Neural cell (in vitro differentiated cells): ENCODE results near the gene PER1. TPM values are rescaled to one million over a fixed set of nuclear protein-coding genes. Genes with fewer than 3 reads are reported as not detected.

ENCODE experiments used
- H2AFZ ChIP-seq: fragments of 200-600, 300-800 bp; sonication (generic), shearing (Covaris generic); 2 replicates; pipeline ENCODE4 v1.6.0; 2014; ENCODE audit warnings: low read depth, mild to moderate bottlenecking, antibody characterized with exemption, low read length, moderate library complexity
- H3F3A ChIP-seq: fragments of 200-600 bp; shearing (Covaris generic); 2 replicates; pipeline ENCODE4 v1.6.1; 2016; ENCODE audit warnings: mild to moderate bottlenecking, moderate library complexity, mixed read lengths, antibody characterized with exemption, low read length; ENCODE audit not compliant: insufficient read depth, poor library complexity, severe bottlenecking
- H3K27ac ChIP-seq: fragments of 200-600, 300-800 bp; sonication (generic), shearing (Covaris generic); 2 replicates; pipeline ENCODE4 v1.5.1; 2014; ENCODE audit warnings: mild to moderate bottlenecking, low read length, moderate library complexity
- H3K27me3 ChIP-seq: fragments of 300-800, 200-600 bp; sonication (generic), shearing (Covaris generic); 2 replicates; pipeline ENCODE4 v1.6.0; 2014; ENCODE audit warnings: mild to moderate bottlenecking, low read depth, low read length, moderate library complexity; ENCODE audit not compliant: insufficient read depth
- H3K36me3 ChIP-seq: fragments of 300-800, 200-600 bp; sonication (generic), shearing (Covaris generic); 2 replicates; pipeline ENCODE4 v1.5.1; 2014; ENCODE audit warnings: mild to moderate bottlenecking, antibody characterized with exemption, low read length, moderate library complexity; ENCODE audit not compliant: insufficient read depth
- H3K4me2 ChIP-seq: fragments of 300-800, 200-600 bp; sonication (generic), shearing (Covaris generic); 2 replicates; pipeline ENCODE4 v1.6.0; 2014; ENCODE audit warnings: mild to moderate bottlenecking, low read length
- H3K4me3 ChIP-seq: fragments of 300-800, 200-600 bp; sonication (generic), shearing (Covaris generic); 2 replicates; pipeline ENCODE4 v1.5.1; 2014; ENCODE audit warnings: mild to moderate bottlenecking, low read length, moderate library complexity
- H3K79me2 ChIP-seq: fragments of 200-600 bp; shearing (Covaris generic); replicated peaks from 2 replicates; pipeline ENCODE4 v1.6.0; 2014; ENCODE audit warnings: mild to moderate bottlenecking, low read length, moderate library complexity; ENCODE audit not compliant: insufficient read depth
- H3K9ac ChIP-seq: fragments of 300-800, 200-600 bp; sonication (generic), shearing (Covaris generic); 2 replicates; pipeline ENCODE4 v1.6.1; 2016; ENCODE audit warnings: mild to moderate bottlenecking, low read length, mixed read lengths
- H3K9me2 ChIP-seq: fragments of 200-600 bp; shearing (Covaris generic); 2 replicates; pipeline ENCODE4 v1.6.1; 2016; ENCODE audit warnings: mild to moderate bottlenecking, low read length, mixed read lengths; ENCODE audit not compliant: insufficient read depth
- H3K9me3 ChIP-seq: fragments of 200-600, 300-800 bp; sonication (generic), shearing (Covaris generic); 2 replicates; pipeline ENCODE4 v1.6.1; 2016; ENCODE audit warnings: mild to moderate bottlenecking, mixed run types, low read length, moderate library complexity, mixed read lengths
- H4K20me1 ChIP-seq: fragments of 200-600 bp; shearing (Covaris generic); 2 replicates; pipeline ENCODE4 v1.6.1; 2016; ENCODE audit warnings: mild to moderate bottlenecking, mixed run types; ENCODE audit not compliant: insufficient read depth
- CTCF ChIP-seq: fragments of 450-650 bp; IDR thresholded peaks from 2 replicates; pipeline ENCODE4 v1.5.1; 2014; ENCODE audit warnings: antibody characterized with exemption, mild to moderate bottlenecking, moderate library complexity; ENCODE audit not compliant: poor library complexity, severe bottlenecking
- EP300 ChIP-seq: fragments of 450-650 bp; conservative IDR thresholded peaks from 2 replicates; pipeline ENCODE4 v1.6.1; 2014; ENCODE audit warnings: antibody characterized with exemption, mild to moderate bottlenecking, moderate library complexity; ENCODE audit not compliant: poor library complexity, severe bottlenecking
- EZH2 ChIP-seq: fragments of 200-600, 300-800 bp; shearing (Covaris generic), sonication (generic); IDR thresholded peaks from 2 replicates; pipeline ENCODE4 v1.6.1; 2014; ENCODE audit warnings: antibody characterized with exemption, low read length, borderline replicate concordance, mild to moderate bottlenecking; ENCODE audit not compliant: insufficient read depth, poor library complexity, severe bottlenecking
- MXI1 ChIP-seq: fragments of 450-650 bp; conservative IDR thresholded peaks from 2 replicates; pipeline ENCODE4 v1.6.1; 2014; ENCODE audit warnings: antibody characterized with exemption, mild to moderate bottlenecking; ENCODE audit not compliant: poor library complexity, severe bottlenecking
- POLR2AphosphoS5 ChIP-seq: IDR thresholded peaks from 2 replicates; pipeline ENCODE4 v1.6.1; 2012
- RAD21 ChIP-seq: fragments of 450-650 bp; conservative IDR thresholded peaks from 2 replicates; pipeline ENCODE4 v1.6.1; 2014; ENCODE audit warnings: antibody characterized with exemption, mild to moderate bottlenecking, moderate library complexity
- SMC3 ChIP-seq: fragments of 450-650 bp; conservative IDR thresholded peaks from 2 replicates; pipeline ENCODE4 v1.6.1; 2014; ENCODE audit warnings: antibody characterized with exemption, mild to moderate bottlenecking, moderate library complexity; ENCODE audit not compliant: poor library complexity
- TAF1 ChIP-seq: IDR thresholded peaks from 2 replicates; pipeline ENCODE4 v1.6.1; 2012; ENCODE audit warnings: low read depth
- polyA plus RNA-seq: library from polyadenylated mRNA; depleted of rRNA; stranded (reverse); fragments of >200 nt; gene quantifications from 2 replicates; pipeline ENCODE4 v1.2.3, GENCODE V29; 2014
- TF ChIP-seq, protein P1 (sequence below): IDR thresholded peaks from 2 replicates; pipeline ENCODE4 v1.6.1; 2012; ENCODE audit warnings: borderline replicate concordance

PER1 gene
- polyA plus RNA-seq, 1 donor from 2014 or later: 1.9 TPM

GRCh38 chr17:8141741-8142140 is 10.5 kb downstream of the PER1 start:
- no peaks in the 10 kb centered on the region for H3K9me3 ChIP-seq
- no peaks in the 10 kb centered on the region for H3K9me2 ChIP-seq
- no peaks in the 10 kb centered on the region for H3K79me2 ChIP-seq
- H3K27ac ChIP-seq: no peak overlapping the region
- TF ChIP-seq POLR2AphosphoS5 (no peak), MXI1 (no peak), RAD21 (no peak), TAF1 (no peak), EZH2 (no peak)
- TF ChIP-seq, protein P1, sequence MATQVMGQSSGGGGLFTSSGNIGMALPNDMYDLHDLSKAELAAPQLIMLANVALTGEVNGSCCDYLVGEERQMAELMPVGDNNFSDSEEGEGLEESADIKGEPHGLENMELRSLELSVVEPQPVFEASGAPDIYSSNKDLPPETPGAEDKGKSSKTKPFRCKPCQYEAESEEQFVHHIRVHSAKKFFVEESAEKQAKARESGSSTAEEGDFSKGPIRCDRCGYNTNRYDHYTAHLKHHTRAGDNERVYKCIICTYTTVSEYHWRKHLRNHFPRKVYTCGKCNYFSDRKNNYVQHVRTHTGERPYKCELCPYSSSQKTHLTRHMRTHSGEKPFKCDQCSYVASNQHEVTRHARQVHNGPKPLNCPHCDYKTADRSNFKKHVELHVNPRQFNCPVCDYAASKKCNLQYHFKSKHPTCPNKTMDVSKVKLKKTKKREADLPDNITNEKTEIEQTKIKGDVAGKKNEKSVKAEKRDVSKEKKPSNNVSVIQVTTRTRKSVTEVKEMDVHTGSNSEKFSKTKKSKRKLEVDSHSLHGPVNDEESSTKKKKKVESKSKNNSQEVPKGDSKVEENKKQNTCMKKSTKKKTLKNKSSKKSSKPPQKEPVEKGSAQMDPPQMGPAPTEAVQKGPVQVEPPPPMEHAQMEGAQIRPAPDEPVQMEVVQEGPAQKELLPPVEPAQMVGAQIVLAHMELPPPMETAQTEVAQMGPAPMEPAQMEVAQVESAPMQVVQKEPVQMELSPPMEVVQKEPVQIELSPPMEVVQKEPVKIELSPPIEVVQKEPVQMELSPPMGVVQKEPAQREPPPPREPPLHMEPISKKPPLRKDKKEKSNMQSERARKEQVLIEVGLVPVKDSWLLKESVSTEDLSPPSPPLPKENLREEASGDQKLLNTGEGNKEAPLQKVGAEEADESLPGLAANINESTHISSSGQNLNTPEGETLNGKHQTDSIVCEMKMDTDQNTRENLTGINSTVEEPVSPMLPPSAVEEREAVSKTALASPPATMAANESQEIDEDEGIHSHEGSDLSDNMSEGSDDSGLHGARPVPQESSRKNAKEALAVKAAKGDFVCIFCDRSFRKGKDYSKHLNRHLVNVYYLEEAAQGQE: no peak
- H2AFZ ChIP-seq: no peak overlapping the region
- peaks cover 21% of the 10 kb centered on the region for H3F3A ChIP-seq
- no peak overlapping the region for H3K4me2 ChIP-seq
- no peaks in the 10 kb centered on the region for H4K20me1 ChIP-seq
- H3K4me3 ChIP-seq: no peak overlapping the region
- no peaks in the 10 kb centered on the region for H3K36me3 ChIP-seq
- no peaks in the 10 kb centered on the region for H3K27me3 ChIP-seq
- no peak overlapping the region for H3K9ac ChIP-seq

DNA sequence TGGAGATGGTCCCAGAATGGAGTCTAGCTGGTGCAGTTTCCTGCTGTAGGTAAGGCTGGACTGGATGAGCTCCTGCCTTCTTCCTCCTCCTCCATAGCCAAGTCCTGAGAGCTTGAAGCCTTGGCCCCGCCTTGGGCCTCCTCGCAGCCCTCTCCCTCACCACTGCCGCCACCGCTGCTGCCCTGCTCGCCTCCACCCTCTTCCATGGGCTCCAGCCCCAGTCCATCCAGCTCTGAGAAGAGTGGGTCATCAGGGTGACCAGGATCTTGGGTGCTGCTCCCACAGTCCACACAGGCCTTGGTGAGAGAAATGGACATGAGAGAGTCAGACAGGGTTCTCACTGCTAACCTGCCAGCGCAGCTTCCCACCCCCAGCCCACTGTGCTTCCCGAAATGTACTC is 11.2 kb downstream of the PER1 start:
- no peaks in the 10 kb centered on the region for H3K9me3 ChIP-seq
- no peak overlapping the region for H3K4me3 ChIP-seq
- H3K9ac ChIP-seq: no peak overlapping the region
- H3K9me2 ChIP-seq: no peaks in the 10 kb centered on the region
- no peaks in the 10 kb centered on the region for H3K36me3 ChIP-seq
- H3F3A ChIP-seq: peaks cover 21% of the 10 kb centered on the region
- H3K79me2 ChIP-seq: no peaks in the 10 kb centered on the region
- no peaks in the 10 kb centered on the region for H3K27me3 ChIP-seq
- no peaks in the 10 kb centered on the region for H4K20me1 ChIP-seq
- H3K27ac ChIP-seq: no peak overlapping the region
- H2AFZ ChIP-seq: no peak overlapping the region
- no peak overlapping the region for H3K4me2 ChIP-seq
- TF ChIP-seq TAF1 (no peak), EP300 (no peak), MXI1 (no peak), POLR2AphosphoS5 (no peak), EZH2 (no peak), RAD21 (no peak), SMC3 (no peak), CTCF (no peak)
- TF ChIP-seq, protein P1: no peak
